ENCODE data around the gene AKAP13. TPM values are rescaled to one million over a fixed set of nuclear protein-coding genes. Genes with fewer than 3 reads are reported as not detected.

Gene AKAP13
- polyA plus RNA-seq, 3 donors = 82.8 to 94.8 (median 88.1) TPM

- DNase-seq = no peak
Observed at GRCh38 chr15:85498471-85498870, 118.1 kb downstream of the AKAP13 start.

DNA sequence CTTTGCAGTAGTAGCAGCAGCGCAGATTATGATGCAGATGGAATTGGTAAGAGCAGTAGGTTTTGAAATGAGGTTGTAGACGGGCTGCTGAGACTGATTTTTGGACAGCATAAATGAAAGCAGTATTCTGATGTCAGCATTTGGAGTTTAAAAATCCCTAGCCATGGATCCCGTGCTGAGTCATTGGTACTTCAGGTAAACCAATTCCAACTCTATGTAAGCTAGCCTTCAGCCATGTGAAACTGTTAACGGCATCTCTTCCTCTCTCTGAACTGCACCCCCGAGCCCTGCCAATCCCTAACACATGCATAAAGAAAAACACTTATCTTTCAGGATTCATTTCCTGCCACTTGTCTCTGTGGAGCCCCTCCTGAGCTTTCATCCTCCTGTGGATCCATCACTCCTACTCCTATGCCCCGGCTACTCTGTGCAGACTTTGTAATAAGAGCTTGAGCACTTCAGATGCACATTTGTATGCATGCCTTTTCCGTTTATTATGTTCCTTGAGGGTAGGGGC is 119.0 kb downstream of the AKAP13 start:
- DNase-seq = no peak

DNA sequence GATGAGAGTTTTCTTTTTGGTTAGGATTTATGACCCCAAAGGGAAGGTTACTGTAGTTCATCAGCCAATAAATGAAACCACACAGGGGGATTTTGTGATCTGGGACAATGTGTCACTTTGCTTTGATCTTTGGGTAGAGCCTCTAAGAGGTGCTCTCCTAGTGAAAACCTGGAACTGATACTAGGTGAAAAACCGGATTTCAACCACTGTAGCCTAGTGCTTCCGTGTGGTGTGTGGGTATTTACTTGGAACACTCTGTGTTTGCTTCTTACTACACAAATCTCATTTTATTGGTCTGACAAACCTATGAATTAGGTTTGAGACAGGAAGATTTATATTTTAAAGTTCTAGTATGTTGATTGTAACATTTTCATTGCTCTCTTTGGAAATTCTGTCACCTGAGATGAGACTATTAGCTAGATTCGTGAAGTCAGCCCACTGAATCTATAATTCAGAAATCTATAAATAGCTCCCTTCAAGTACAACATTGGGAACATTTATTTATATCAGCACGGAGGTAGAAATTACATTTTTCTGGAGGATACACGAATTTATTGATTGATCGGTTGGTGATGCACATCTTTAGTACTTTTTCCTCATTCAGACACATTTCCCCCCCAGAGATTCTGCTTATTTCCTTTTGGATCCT is 119.8 kb downstream of the AKAP13 start:
- DNase-seq = no peak

GRCh38 chr15:85500729-85501128 is 120.3 kb downstream of the AKAP13 start:
- no peak for DNase-seq

- DNase-seq = no peak
Observed at GRCh38 chr15:85501574-85501973, 121.2 kb downstream of the AKAP13 start.

- DNase-seq = no peak
Observed at GRCh38 chr15:85503151-85503799, 122.9 kb downstream of the AKAP13 start.

- DNase-seq = no peak
Observed at GRCh38 chr15:85504749-85505676, 124.6 kb downstream of the AKAP13 start.

GRCh38 chr15:85507114-85507513 is 126.7 kb downstream of the AKAP13 start:
- DNase-seq = no peak

GRCh38 chr15:85509973-85510372 is 129.6 kb downstream of the AKAP13 start:
- no peak for DNase-seq

DNA sequence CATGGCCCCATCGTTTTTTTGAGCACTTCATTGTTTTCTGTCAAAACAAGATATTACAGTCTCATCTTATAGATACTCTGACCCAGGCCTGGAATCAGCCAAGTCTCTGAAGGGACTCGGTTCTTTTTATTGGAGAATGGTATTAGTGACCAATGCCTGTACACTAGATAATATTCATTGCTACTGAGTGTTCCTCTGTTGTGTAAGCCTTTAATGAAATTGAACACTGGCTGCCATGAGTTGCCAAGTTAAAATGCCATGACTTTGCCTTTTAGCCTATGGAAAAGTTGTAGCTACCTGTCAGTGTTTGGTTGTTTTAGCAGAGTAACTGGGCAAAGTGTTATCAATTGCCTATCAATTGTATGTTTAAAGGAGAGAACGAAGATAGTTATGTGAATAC is 134.0 kb downstream of the AKAP13 start:
- no peak for DNase-seq

DNA sequence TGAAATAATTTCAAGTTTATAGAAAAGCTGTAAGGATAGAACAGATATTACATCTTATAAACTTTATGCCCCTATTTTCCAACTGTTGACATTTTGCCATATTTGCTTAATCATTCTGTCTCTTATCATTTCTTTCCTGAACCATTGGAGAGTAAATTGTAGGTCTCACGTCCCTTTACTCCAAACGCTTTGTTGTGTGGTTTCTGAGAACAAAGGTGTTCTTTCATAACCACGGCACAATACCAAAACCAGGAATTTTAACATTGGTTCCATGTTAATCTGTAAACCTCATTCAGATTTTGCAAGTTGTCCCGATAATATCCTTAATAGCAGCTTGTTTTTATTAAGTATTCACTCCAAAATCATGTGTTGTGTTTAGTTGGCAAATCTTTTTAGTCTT is 134.8 kb downstream of the AKAP13 start:
- no peak for DNase-seq

DNA sequence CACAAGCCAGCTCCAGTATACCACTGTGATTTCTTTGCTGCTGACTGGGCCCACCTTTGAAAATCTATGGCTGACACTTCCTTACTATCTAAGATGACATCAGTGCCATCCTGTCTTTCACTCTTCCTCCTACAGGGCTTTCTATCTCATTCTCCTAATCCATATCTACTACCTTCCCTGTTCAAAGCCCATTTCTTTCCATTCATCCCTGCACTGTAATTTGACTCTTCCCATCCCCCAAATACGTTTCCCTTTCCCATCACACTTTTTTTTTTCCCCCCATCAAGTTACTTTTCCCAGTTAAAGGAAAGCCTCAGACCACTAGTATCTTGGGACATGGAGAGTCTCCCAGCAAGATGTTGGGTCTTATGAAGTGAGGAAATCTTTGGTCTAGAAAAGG is 136.7 kb downstream of the AKAP13 start:
- DNase-seq = no peak

- no peak for DNase-seq
Observed at GRCh38 chr15:85518979-85519761, 138.8 kb downstream of the AKAP13 start.

GRCh38 chr15:85520650-85521049 is 140.2 kb downstream of the AKAP13 start:
- no peak for DNase-seq

GRCh38 chr15:85523530-85523929 is 143.1 kb downstream of the AKAP13 start:
- no peak for DNase-seq

DNA sequence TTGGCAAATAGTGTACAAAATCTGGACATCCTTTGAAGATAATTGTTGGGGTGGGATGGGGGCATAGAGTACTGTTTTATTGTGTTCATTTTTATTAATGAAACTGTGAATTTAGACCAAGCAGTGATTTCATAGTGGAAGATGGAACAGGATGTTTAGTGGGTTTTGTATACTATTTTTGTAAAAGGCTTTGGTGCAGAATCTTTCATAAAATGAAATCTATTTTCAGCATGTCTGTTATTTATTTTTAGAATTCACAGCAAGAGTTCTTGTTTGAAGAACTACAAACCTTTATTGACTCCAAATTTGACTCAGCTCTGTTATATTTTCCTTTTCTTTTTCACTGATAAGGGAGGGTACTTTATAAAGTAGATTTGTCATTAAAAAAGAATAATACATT is 145.4 kb downstream of the AKAP13 start:
- no peak for DNase-seq

DNA sequence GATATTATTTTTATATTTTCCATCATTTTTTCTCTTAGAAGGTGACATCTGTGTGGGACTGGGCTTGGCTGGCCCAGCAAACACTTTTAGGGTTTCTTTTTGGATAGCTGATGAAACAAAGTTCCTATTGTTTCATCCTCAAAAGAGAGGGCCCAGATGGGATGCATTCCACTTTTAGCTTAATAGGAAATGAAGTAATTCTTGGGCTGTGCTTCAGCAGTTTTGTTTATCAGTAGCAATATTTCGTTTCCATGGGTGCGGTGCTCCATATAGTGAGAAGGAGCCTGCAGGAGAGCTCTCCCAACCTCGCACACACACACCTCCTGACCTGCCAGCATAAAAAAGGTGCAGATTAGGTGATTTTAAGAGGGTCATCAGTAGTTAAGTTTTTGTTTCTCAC is 147.5 kb downstream of the AKAP13 start:
- peak; percentile 86 for DNase-seq

- no peak for DNase-seq
Observed at GRCh38 chr15:85530079-85530478, 149.7 kb downstream of the AKAP13 start.

DNA sequence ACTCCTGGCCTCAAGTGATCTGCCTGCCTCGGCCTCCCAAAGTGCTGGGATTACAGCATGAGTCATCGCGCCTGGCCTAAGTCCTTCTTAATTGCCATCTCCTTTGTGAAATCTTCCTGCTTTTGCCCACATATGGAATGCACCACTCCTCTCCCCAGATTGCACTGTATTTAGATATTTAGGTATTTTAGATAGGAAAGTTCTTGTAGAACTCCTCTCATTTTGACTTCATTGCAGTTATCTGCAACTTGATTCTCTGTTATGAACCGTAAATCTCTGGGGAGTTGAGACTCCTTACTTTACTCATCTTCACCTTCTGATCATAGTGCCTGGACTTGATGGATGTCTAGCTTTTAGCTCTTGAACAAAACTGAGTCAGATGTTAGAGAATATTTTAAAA is 150.7 kb downstream of the AKAP13 start:
- DNase-seq = no peak

GRCh38 chr15:85532689-85533088 is 152.3 kb downstream of the AKAP13 start:
- DNase-seq = no peak

DNA sequence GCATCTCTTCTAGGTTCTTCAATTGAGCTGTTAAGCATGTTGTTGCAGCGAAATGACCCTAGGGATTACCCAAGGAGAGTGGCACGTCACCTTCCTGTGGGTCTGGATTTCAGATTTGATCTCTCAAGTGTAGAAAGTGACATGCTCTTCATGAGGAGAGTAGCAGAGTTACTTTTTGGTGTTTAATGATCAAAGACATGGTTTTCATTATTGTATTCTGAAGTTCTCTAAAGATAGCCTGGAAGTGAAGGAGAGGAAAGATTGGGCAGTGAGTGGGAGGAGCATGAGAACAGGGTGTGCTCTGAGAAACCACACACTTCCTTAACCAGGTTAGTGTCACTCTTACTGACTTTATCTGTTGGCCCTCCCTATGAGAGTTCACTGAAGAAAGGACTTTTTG is 153.6 kb downstream of the AKAP13 start:
- DNase-seq = no peak
